Measurements from ENCODE around the gene LCNL1.

- no peak for TF ChIP-seq CTCF (conservative IDR thresholded peaks at IDR 0.05; ENCODE audit: low read depth, low read length)
- no peak for TF ChIP-seq EZH2 (IDR thresholded peaks at IDR 0.05; ENCODE audit: borderline replicate concordance, low read depth, low read length, poor library complexity, severe bottlenecking)
These were observed 35.2 kb downstream of the LCNL1 start for GRCh38 chr9:137017791-137018497.

All from A673 (cell line).